ENCODE results near the gene RAET1G.
A peak's percentile ranks its signal among the peaks of the same experiment; 100 is the strongest.
"Not testable (repeated sequence)": the region's sequence is repeated elsewhere in the genome, so short reads cannot be mapped to it uniquely, and the experiment has no call there.

Gene RAET1G

GRCh38 chr6:149929422-149929821, 6.5 kb upstream of the RAET1G start:
- Histone ChIP-seq H3K4me1 (ENCODE audit: control insufficient read depth, low read depth, low read length) (no peaks in the 10 kb centered on the region), H3K79me2 (ENCODE audit: control insufficient read depth, insufficient read depth, low read length) (no peaks in the 10 kb centered on the region), H3K23ac (ENCODE audit: low read length) (no peak overlapping the region), H3K56ac (ENCODE audit: low read length) (no peak overlapping the region), H3K79me1 (ENCODE audit: low read length) (no peaks in the 10 kb centered on the region), H4K5ac (ENCODE audit: low read length) (no peak overlapping the region), H3K9ac (ENCODE audit: low read length) (no peak overlapping the region), H3K18ac (ENCODE audit: low read length) (no peak overlapping the region), H3K4me2 (ENCODE audit: low read length) (no peak overlapping the region), H2BK5ac (ENCODE audit: low read length) (no peak overlapping the region), H3K36me3 (ENCODE audit: control insufficient read depth, insufficient read depth, low read length) (no peaks in the 10 kb centered on the region), H2BK15ac (replicated peaks; ENCODE audit: low read depth) (no peak overlapping the region), H4K8ac (ENCODE audit: low read depth, low read length) (no peak overlapping the region), H3K4me3 (ENCODE audit: low read length) (no peak overlapping the region), H3K4ac (ENCODE audit: low read depth, low read length) (no peak overlapping the region), H3K27ac (ENCODE audit: low read depth, low read length) (no peak overlapping the region), H2AK5ac (ENCODE audit: low read length) (no peak overlapping the region), H3K27me3 (ENCODE audit: insufficient read depth, low read length, poor library complexity) (peaks cover 11% of the 10 kb centered on the region), H2BK120ac (ENCODE audit: low read depth, low read length) (no peak overlapping the region)
- DNase-seq: peak; percentile 28
- WGBS (ENCODE audit: extremely low coverage, insufficient coverage, low lambda C conversion rate): no CpG with 5 or more reads among the region's 3 CpGs

GRCh38 chr6:149927025-149927424, 4.1 kb upstream of the RAET1G start:
- H4K5ac ChIP-seq (ENCODE audit: low read length); DNase-seq: not testable (repeated sequence)
- no CpG with 5 or more reads among the region's 4 CpGs for WGBS (ENCODE audit: extremely low coverage, insufficient coverage, low lambda C conversion rate)

GRCh38 chr6:149925974-149926777, 3.3 kb upstream of the RAET1G start:
- H3K27me3 ChIP-seq (ENCODE audit: insufficient read depth, low read length, poor library complexity): peaks cover 29% of the 10 kb centered on the region
- peak overlapping the region; percentile 56 for H3K9ac ChIP-seq (ENCODE audit: low read length)
- no peak overlapping the region for H2AK5ac ChIP-seq (ENCODE audit: low read length)
- no peak overlapping the region for H2BK15ac ChIP-seq (replicated peaks; ENCODE audit: low read depth)
- H3K79me2 ChIP-seq (ENCODE audit: control insufficient read depth, insufficient read depth, low read length): no peaks in the 10 kb centered on the region
- no peak overlapping the region for H3K4ac ChIP-seq (ENCODE audit: low read depth, low read length)
- no peak overlapping the region for H4K8ac ChIP-seq (ENCODE audit: low read depth, low read length)
- H3K56ac ChIP-seq (ENCODE audit: low read length): peak overlapping the region; percentile 67
- H2BK120ac ChIP-seq (ENCODE audit: low read depth, low read length): no peak overlapping the region
- peak; percentile 82 for DNase-seq
- H3K4me3 ChIP-seq (ENCODE audit: low read length): no peak overlapping the region
- peak overlapping the region; percentile 50 for H3K4me2 ChIP-seq (ENCODE audit: low read length)
- H3K23ac ChIP-seq (ENCODE audit: low read length): no peak overlapping the region
- H4K5ac ChIP-seq (ENCODE audit: low read length): no peak overlapping the region
- WGBS (ENCODE audit: extremely low coverage, insufficient coverage, low lambda C conversion rate): no CpG with 5 or more reads among the region's 31 CpGs
- H2BK5ac ChIP-seq (ENCODE audit: low read length): no peak overlapping the region
- no peak overlapping the region for H3K18ac ChIP-seq (ENCODE audit: low read length)
- H3K36me3 ChIP-seq (ENCODE audit: control insufficient read depth, insufficient read depth, low read length): no peaks in the 10 kb centered on the region
- H3K4me1 ChIP-seq (ENCODE audit: control insufficient read depth, low read depth, low read length): no peaks in the 10 kb centered on the region
- H3K79me1 ChIP-seq (ENCODE audit: low read length): no peaks in the 10 kb centered on the region
- H3K27ac ChIP-seq (ENCODE audit: low read depth, low read length): no peak overlapping the region

More at GRCh38 chr6:149927025-149927424, 4.1 kb upstream of the RAET1G start:
- H3K4me3 ChIP-seq (ENCODE audit: low read length); H3K18ac ChIP-seq (ENCODE audit: low read length); H3K79me1 ChIP-seq (ENCODE audit: low read length); H3K4me1 ChIP-seq (ENCODE audit: control insufficient read depth, low read depth, low read length); H3K36me3 ChIP-seq (ENCODE audit: control insufficient read depth, insufficient read depth, low read length); H4K8ac ChIP-seq (ENCODE audit: low read depth, low read length); H3K79me2 ChIP-seq (ENCODE audit: control insufficient read depth, insufficient read depth, low read length); H3K9ac ChIP-seq (ENCODE audit: low read length); H3K4me2 ChIP-seq (ENCODE audit: low read length); H2BK15ac ChIP-seq (replicated peaks; ENCODE audit: low read depth); H3K27ac ChIP-seq (ENCODE audit: low read depth, low read length); H3K23ac ChIP-seq (ENCODE audit: low read length); H2BK120ac ChIP-seq (ENCODE audit: low read depth, low read length); H3K4ac ChIP-seq (ENCODE audit: low read depth, low read length); H2BK5ac ChIP-seq (ENCODE audit: low read length); H2AK5ac ChIP-seq (ENCODE audit: low read length); H3K56ac ChIP-seq (ENCODE audit: low read length): not testable (repeated sequence)
- H3K27me3 ChIP-seq (ENCODE audit: insufficient read depth, low read length, poor library complexity): peaks cover 25% of the 10 kb centered on the region

GRCh38 chr6:149925253-149925973, 2.5 kb upstream of the RAET1G start:
- Histone ChIP-seq H3K27ac (ENCODE audit: low read depth, low read length) (no peak overlapping the region), H3K79me2 (ENCODE audit: control insufficient read depth, insufficient read depth, low read length) (no peaks in the 10 kb centered on the region), H2BK120ac (ENCODE audit: low read depth, low read length) (no peak overlapping the region), H3K36me3 (ENCODE audit: control insufficient read depth, insufficient read depth, low read length) (no peaks in the 10 kb centered on the region), H3K9ac (ENCODE audit: low read length) (peak overlapping the region; percentile 56), H2BK15ac (replicated peaks; ENCODE audit: low read depth) (no peak overlapping the region), H2BK5ac (ENCODE audit: low read length) (no peak overlapping the region), H3K18ac (ENCODE audit: low read length) (no peak overlapping the region), H3K4me2 (ENCODE audit: low read length) (peak overlapping the region; percentile 50), H3K56ac (ENCODE audit: low read length) (peak overlapping the region; percentile 67), H3K27me3 (ENCODE audit: insufficient read depth, low read length, poor library complexity) (peaks cover 33% of the 10 kb centered on the region), H3K4me1 (ENCODE audit: control insufficient read depth, low read depth, low read length) (no peaks in the 10 kb centered on the region), H3K79me1 (ENCODE audit: low read length) (no peaks in the 10 kb centered on the region), H3K4ac (ENCODE audit: low read depth, low read length) (no peak overlapping the region), H4K5ac (ENCODE audit: low read length) (no peak overlapping the region), H3K23ac (ENCODE audit: low read length) (no peak overlapping the region), H2AK5ac (ENCODE audit: low read length) (no peak overlapping the region), H3K4me3 (ENCODE audit: low read length) (no peak overlapping the region), H4K8ac (ENCODE audit: low read depth, low read length) (no peak overlapping the region)
- DNase-seq: no peak
- WGBS (ENCODE audit: extremely low coverage, insufficient coverage, low lambda C conversion rate): no CpG with 5 or more reads among the region's 34 CpGs

GRCh38 chr6:149924933-149925252, 2.0 kb upstream of the RAET1G start:
- no peak overlapping the region for H4K8ac ChIP-seq (ENCODE audit: low read depth, low read length)
- no peak overlapping the region for H2BK15ac ChIP-seq (replicated peaks; ENCODE audit: low read depth)
- no peak overlapping the region for H3K4ac ChIP-seq (ENCODE audit: low read depth, low read length)
- H3K9ac ChIP-seq (ENCODE audit: low read length): no peak overlapping the region
- H3K23ac ChIP-seq (ENCODE audit: low read length): no peak overlapping the region
- no peaks in the 10 kb centered on the region for H3K4me1 ChIP-seq (ENCODE audit: control insufficient read depth, low read depth, low read length)
- WGBS (ENCODE audit: extremely low coverage, insufficient coverage, low lambda C conversion rate): no CpG with 5 or more reads among the region's 4 CpGs
- no peaks in the 10 kb centered on the region for H3K79me2 ChIP-seq (ENCODE audit: control insufficient read depth, insufficient read depth, low read length)
- H3K27ac ChIP-seq (ENCODE audit: low read depth, low read length): no peak overlapping the region
- no peak overlapping the region for H3K56ac ChIP-seq (ENCODE audit: low read length)
- no peak overlapping the region for H2BK120ac ChIP-seq (ENCODE audit: low read depth, low read length)
- DNase-seq: no peak
- no peak overlapping the region for H2AK5ac ChIP-seq (ENCODE audit: low read length)
- H3K4me3 ChIP-seq (ENCODE audit: low read length): no peak overlapping the region
- H3K4me2 ChIP-seq (ENCODE audit: low read length): no peak overlapping the region
- H3K36me3 ChIP-seq (ENCODE audit: control insufficient read depth, insufficient read depth, low read length): no peaks in the 10 kb centered on the region
- no peaks in the 10 kb centered on the region for H3K79me1 ChIP-seq (ENCODE audit: low read length)
- H3K27me3 ChIP-seq (ENCODE audit: insufficient read depth, low read length, poor library complexity): peaks cover 33% of the 10 kb centered on the region
- H3K18ac ChIP-seq (ENCODE audit: low read length): no peak overlapping the region
- H2BK5ac ChIP-seq (ENCODE audit: low read length): no peak overlapping the region
- H4K5ac ChIP-seq (ENCODE audit: low read length): no peak overlapping the region

Measured in mesendoderm (in vitro differentiated cells).